GM23338 (cell line): ENCODE measurements around the gene NRIP1. TPM values are rescaled to one million over a fixed set of nuclear protein-coding genes. Genes with fewer than 3 reads are reported as not detected.

Experiments
- ATAC-seq: fragments of 200-7000 bp; cut with Tn5 transposase; 3 replicates; pipeline ENCODE4 v1.9.1; 2020
- DNase-seq: peaks from one replicate; pipeline ENCODE4 v3.0.0-alpha.2; 2015; ENCODE audit warnings: low spot score
- H2AFZ ChIP-seq: fragments of 200-600 bp; sonication (generic); 2 replicates; pipeline ENCODE4 v1.8.0; 2016; ENCODE audit warnings: antibody characterized with exemption, mild to moderate bottlenecking, moderate library complexity
- H3F3A ChIP-seq: fragments of 200-600 bp; sonication (generic); replicated peaks from 2 replicates; pipeline ENCODE4 v1.8.0; 2017; ENCODE audit warnings: antibody characterized with exemption, mixed run types, low read depth
- H3K27ac ChIP-seq: fragments of 200-600 bp; sonication (generic); 2 replicates; pipeline ENCODE4 v1.6.1; 2016; ENCODE audit warnings: low read depth
- H3K27me3 ChIP-seq: fragments of 200-600 bp; sonication (generic); 2 replicates; pipeline ENCODE4 v1.8.0; 2016; ENCODE audit warnings: mild to moderate bottlenecking, mixed run types, moderate library complexity; ENCODE audit not compliant: insufficient read depth
- H3K36me3 ChIP-seq: fragments of 200-600 bp; sonication (generic); 2 replicates; pipeline ENCODE4 v1.8.0; 2016; ENCODE audit warnings: mild to moderate bottlenecking; ENCODE audit not compliant: insufficient read depth
- H3K4me1 ChIP-seq: fragments of 200-600 bp; sonication (generic); 2 replicates; pipeline ENCODE4 v1.8.0; 2016; ENCODE audit warnings: mild to moderate bottlenecking, moderate library complexity; ENCODE audit not compliant: insufficient read depth
- H3K4me2 ChIP-seq: fragments of 200-600 bp; sonication (generic); 2 replicates; pipeline ENCODE4 v1.7.1; 2017; ENCODE audit warnings: mixed run types
- H3K4me3 ChIP-seq: fragments of 200-600 bp; sonication (generic); 2 replicates; pipeline ENCODE4 v1.6.1; 2016; ENCODE audit warnings: mixed run types
- H3K79me2 ChIP-seq: fragments of 200-600 bp; sonication (generic); replicated peaks from 2 replicates; pipeline ENCODE4 v1.8.0; 2017; ENCODE audit warnings: mild to moderate bottlenecking; ENCODE audit not compliant: insufficient read depth
- H3K9me2 ChIP-seq: fragments of 200-600 bp; sonication (generic); 2 replicates; pipeline ENCODE4 v1.8.0; 2017; ENCODE audit not compliant: insufficient read depth
- H4K20me1 ChIP-seq: fragments of 200-600 bp; sonication (generic); replicated peaks from 2 replicates; pipeline ENCODE4 v1.8.0; 2017; ENCODE audit warnings: mild to moderate bottlenecking; ENCODE audit not compliant: insufficient read depth
- H3K27ac Mint-ChIP-seq: 2 replicates; pipeline ENCODE4 v1.8.0; 2020; ENCODE audit warnings: inconsistent platforms, mild to moderate bottlenecking, moderate library complexity, mixed read lengths
- H3K27me3 Mint-ChIP-seq: 3 replicates; pipeline ENCODE4 v1.8.0; 2022; ENCODE audit warnings: low read depth, mild to moderate bottlenecking, moderate library complexity, mixed read lengths, inconsistent platforms; ENCODE audit not compliant: insufficient read depth, poor library complexity
- H3K36me3 Mint-ChIP-seq: 3 replicates; pipeline ENCODE4 v1.8.0; 2021; ENCODE audit warnings: low read depth, mild to moderate bottlenecking, inconsistent platforms, moderate library complexity, mixed read lengths
- H3K4me1 Mint-ChIP-seq: 3 replicates; pipeline ENCODE4 v1.8.0; 2020; ENCODE audit warnings: mild to moderate bottlenecking, inconsistent platforms, mixed read lengths
- H3K4me3 Mint-ChIP-seq: 3 replicates; pipeline ENCODE4 v1.8.0; 2021; ENCODE audit warnings: moderate library complexity, mild to moderate bottlenecking, inconsistent platforms, mixed read lengths
- H3K9me3 Mint-ChIP-seq: 3 replicates; pipeline ENCODE4 v1.8.0; 2020; ENCODE audit warnings: moderate library complexity, mild to moderate bottlenecking, inconsistent platforms, mixed read lengths
- CREB1 ChIP-seq: fragments of 250-450 bp; sonication (Bioruptor Pico); IDR thresholded peaks from 2 replicates; pipeline ENCODE4 v1.5.0; 2020; ENCODE audit warnings: low read depth, mild to moderate bottlenecking, moderate library complexity
- EZH2 ChIP-seq: fragments of 200-600 bp; sonication (generic); IDR thresholded peaks from one replicate; pipeline ENCODE4 v1.8.0; 2017; ENCODE audit warnings: antibody characterized with exemption, mild to moderate bottlenecking, low read depth; ENCODE audit not compliant: unreplicated experiment
- EZH2phosphoT487 ChIP-seq: fragments of 200-600 bp; sonication (generic); IDR thresholded peaks from one replicate; pipeline ENCODE4 v1.8.1; 2018; ENCODE audit warnings: antibody characterized with exemption; ENCODE audit not compliant: unreplicated experiment
- JUNB ChIP-seq: IDR thresholded peaks from one replicate; pipeline ENCODE4 v1.6.1; 2016; ENCODE audit warnings: antibody characterized with exemption; ENCODE audit not compliant: unreplicated experiment
- NANOG ChIP-seq: IDR thresholded peaks from 2 replicates; pipeline ENCODE4 v1.6.1; 2016; ENCODE audit warnings: antibody characterized with exemption, borderline replicate concordance
- POLR2AphosphoS5 ChIP-seq: IDR thresholded peaks from 2 replicates; pipeline ENCODE4 v1.6.1; 2016; ENCODE audit warnings: antibody characterized with exemption, low read depth
- STAT1 ChIP-seq: IDR thresholded peaks from one replicate; pipeline ENCODE4 v1.6.1; 2016; ENCODE audit warnings: antibody characterized with exemption; ENCODE audit not compliant: unreplicated experiment
- ZNF114 ChIP-seq: fragments of 250-450 bp; sonication (Bioruptor Pico); IDR thresholded peaks from 2 replicates; pipeline ENCODE4 v1.5.0; 2020; ENCODE audit warnings: mild to moderate bottlenecking, moderate library complexity
- ZNF331 ChIP-seq: fragments of 250-450 bp; sonication (Bioruptor Pico); IDR thresholded peaks from 2 replicates; pipeline ENCODE4 v1.5.0; 2020; ENCODE audit warnings: low read depth, mild to moderate bottlenecking, moderate library complexity
- polyA plus RNA-seq: library from polyadenylated mRNA; unstranded; fragments of >200 nt; fragmentation: Nextera tagmentation; extraction: Ambion mirVana; gene quantifications from 2 replicates; pipeline ENCODE4 v1.2.1, GENCODE V29; 2016
- total RNA-seq: library from RNA; depleted of rRNA; stranded (reverse); fragments of >200 nt; shearing (Covaris generic); gene quantifications from 2 replicates; pipeline ENCODE4 v1.2.3, GENCODE V29; 2014
- TF ChIP-seq, protein P1 (sequence below): fragments of 250-450 bp; sonication (Bioruptor Pico); IDR thresholded peaks from 2 replicates; pipeline ENCODE4 v1.5.0; 2020; ENCODE audit warnings: mild to moderate bottlenecking, moderate library complexity
- TF ChIP-seq, protein P2 (sequence below), 2 experiments: fragments of 200-600 bp in 1 of 2; sonication (generic) in 1 of 2; conservative IDR thresholded peaks; 2 replicates each; pipeline versions ENCODE4 v1.5.1 to v1.6.1; 2016 to 2017; ENCODE audit warnings: antibody characterized with exemption in 2 of 2, low read depth in 2 of 2, mild to moderate bottlenecking in 2 of 2, moderate library complexity in 1 of 2
- TF ChIP-seq, protein P3 (sequence below): IDR thresholded peaks from 2 replicates; pipeline ENCODE4 v1.6.1; 2016; ENCODE audit warnings: antibody characterized with exemption
- TF ChIP-seq, protein P4 (sequence below): IDR thresholded peaks from one replicate; pipeline ENCODE4 v1.6.1; 2018; ENCODE audit warnings: antibody characterized with exemption; ENCODE audit not compliant: unreplicated experiment

The NRIP1 gene
- total and polyA plus RNA-seq, 2 experiments from 2014 or later, result 3.0 to 9.0 TPM

DNA sequence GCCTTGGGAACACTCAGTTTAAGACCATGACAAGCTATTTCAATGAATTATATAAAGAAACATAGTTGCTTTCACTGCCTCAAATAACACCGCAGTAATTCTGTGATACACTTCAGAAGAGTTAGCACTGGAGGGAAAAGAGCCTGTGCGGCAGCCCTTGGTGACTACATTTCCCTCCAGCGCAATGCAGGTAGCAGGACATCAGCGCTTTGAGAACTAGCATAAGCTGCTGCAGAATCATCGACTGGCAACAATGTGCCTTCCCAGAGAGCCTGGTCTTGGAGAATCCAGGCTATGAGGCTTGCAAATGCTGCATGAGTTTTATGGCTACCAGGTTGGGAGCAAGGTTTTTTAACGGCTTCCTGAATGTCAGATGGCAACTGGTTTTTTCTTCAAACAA, 7.5 kb downstream of the NRIP1 start:
- no peaks in the 10 kb centered on the region for H3F3A ChIP-seq
- H3K27ac Mint-ChIP-seq, result no peak overlapping the region
- no peak for TF ChIP-seq EZH2
- TF ChIP-seq, protein P1, sequence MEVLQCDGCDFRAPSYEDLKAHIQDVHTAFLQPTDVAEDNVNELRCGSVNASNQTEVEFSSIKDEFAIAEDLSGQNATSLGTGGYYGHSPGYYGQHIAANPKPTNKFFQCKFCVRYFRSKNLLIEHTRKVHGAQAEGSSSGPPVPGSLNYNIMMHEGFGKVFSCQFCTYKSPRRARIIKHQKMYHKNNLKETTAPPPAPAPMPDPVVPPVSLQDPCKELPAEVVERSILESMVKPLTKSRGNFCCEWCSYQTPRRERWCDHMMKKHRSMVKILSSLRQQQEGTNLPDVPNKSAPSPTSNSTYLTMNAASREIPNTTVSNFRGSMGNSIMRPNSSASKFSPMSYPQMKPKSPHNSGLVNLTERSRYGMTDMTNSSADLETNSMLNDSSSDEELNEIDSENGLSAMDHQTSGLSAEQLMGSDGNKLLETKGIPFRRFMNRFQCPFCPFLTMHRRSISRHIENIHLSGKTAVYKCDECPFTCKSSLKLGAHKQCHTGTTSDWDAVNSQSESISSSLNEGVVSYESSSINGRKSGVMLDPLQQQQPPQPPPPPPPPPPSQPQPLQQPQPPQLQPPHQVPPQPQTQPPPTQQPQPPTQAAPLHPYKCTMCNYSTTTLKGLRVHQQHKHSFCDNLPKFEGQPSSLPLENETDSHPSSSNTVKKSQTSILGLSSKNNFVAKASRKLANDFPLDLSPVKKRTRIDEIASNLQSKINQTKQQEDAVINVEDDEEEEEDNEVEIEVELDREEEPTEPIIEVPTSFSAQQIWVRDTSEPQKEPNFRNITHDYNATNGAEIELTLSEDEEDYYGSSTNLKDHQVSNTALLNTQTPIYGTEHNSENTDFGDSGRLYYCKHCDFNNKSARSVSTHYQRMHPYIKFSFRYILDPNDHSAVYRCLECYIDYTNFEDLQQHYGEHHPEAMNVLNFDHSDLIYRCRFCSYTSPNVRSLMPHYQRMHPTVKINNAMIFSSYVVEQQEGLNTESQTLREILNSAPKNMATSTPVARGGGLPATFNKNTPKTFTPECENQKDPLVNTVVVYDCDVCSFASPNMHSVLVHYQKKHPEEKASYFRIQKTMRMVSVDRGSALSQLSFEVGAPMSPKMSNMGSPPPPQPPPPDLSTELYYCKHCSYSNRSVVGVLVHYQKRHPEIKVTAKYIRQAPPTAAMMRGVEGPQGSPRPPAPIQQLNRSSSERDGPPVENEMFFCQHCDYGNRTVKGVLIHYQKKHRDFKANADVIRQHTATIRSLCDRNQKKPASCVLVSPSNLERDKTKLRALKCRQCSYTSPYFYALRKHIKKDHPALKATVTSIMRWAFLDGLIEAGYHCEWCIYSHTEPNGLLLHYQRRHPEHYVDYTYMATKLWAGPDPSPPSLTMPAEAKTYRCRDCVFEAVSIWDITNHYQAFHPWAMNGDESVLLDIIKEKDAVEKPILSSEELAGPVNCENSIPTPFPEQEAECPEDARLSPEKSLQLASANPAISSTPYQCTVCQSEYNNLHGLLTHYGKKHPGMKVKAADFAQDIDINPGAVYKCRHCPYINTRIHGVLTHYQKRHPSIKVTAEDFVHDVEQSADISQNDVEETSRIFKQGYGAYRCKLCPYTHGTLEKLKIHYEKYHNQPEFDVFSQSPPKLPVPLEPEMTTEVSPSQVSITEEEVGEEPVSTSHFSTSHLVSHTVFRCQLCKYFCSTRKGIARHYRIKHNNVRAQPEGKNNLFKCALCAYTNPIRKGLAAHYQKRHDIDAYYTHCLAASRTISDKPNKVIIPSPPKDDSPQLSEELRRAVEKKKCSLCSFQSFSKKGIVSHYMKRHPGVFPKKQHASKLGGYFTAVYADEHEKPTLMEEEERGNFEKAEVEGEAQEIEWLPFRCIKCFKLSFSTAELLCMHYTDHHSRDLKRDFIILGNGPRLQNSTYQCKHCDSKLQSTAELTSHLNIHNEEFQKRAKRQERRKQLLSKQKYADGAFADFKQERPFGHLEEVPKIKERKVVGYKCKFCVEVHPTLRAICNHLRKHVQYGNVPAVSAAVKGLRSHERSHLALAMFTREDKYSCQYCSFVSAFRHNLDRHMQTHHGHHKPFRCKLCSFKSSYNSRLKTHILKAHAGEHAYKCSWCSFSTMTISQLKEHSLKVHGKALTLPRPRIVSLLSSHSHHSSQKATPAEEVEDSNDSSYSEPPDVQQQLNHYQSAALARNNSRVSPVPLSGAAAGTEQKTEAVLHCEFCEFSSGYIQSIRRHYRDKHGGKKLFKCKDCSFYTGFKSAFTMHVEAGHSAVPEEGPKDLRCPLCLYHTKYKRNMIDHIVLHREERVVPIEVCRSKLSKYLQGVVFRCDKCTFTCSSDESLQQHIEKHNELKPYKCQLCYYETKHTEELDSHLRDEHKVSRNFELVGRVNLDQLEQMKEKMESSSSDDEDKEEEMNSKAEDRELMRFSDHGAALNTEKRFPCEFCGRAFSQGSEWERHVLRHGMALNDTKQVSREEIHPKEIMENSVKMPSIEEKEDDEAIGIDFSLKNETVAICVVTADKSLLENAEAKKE (CRISPR knock-in tag), result no peak
- TF ChIP-seq, protein P2, sequence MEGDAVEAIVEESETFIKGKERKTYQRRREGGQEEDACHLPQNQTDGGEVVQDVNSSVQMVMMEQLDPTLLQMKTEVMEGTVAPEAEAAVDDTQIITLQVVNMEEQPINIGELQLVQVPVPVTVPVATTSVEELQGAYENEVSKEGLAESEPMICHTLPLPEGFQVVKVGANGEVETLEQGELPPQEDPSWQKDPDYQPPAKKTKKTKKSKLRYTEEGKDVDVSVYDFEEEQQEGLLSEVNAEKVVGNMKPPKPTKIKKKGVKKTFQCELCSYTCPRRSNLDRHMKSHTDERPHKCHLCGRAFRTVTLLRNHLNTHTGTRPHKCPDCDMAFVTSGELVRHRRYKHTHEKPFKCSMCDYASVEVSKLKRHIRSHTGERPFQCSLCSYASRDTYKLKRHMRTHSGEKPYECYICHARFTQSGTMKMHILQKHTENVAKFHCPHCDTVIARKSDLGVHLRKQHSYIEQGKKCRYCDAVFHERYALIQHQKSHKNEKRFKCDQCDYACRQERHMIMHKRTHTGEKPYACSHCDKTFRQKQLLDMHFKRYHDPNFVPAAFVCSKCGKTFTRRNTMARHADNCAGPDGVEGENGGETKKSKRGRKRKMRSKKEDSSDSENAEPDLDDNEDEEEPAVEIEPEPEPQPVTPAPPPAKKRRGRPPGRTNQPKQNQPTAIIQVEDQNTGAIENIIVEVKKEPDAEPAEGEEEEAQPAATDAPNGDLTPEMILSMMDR (conservative IDR thresholded peaks at IDR 0.05; ENCODE audit: low read depth in 2 of 2), result no peak
- TF ChIP-seq CREB1 (CRISPR knock-in tag), result no peak
- no peak for TF ChIP-seq EZH2phosphoT487
- TF ChIP-seq ZNF331 (CRISPR knock-in tag), result no peak
- TF ChIP-seq JUNB, result no peak
- TF ChIP-seq, protein P3, sequence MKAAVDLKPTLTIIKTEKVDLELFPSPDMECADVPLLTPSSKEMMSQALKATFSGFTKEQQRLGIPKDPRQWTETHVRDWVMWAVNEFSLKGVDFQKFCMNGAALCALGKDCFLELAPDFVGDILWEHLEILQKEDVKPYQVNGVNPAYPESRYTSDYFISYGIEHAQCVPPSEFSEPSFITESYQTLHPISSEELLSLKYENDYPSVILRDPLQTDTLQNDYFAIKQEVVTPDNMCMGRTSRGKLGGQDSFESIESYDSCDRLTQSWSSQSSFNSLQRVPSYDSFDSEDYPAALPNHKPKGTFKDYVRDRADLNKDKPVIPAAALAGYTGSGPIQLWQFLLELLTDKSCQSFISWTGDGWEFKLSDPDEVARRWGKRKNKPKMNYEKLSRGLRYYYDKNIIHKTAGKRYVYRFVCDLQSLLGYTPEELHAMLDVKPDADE, result no peak
- TF ChIP-seq POLR2AphosphoS5, result no peak
- TF ChIP-seq, protein P4, sequence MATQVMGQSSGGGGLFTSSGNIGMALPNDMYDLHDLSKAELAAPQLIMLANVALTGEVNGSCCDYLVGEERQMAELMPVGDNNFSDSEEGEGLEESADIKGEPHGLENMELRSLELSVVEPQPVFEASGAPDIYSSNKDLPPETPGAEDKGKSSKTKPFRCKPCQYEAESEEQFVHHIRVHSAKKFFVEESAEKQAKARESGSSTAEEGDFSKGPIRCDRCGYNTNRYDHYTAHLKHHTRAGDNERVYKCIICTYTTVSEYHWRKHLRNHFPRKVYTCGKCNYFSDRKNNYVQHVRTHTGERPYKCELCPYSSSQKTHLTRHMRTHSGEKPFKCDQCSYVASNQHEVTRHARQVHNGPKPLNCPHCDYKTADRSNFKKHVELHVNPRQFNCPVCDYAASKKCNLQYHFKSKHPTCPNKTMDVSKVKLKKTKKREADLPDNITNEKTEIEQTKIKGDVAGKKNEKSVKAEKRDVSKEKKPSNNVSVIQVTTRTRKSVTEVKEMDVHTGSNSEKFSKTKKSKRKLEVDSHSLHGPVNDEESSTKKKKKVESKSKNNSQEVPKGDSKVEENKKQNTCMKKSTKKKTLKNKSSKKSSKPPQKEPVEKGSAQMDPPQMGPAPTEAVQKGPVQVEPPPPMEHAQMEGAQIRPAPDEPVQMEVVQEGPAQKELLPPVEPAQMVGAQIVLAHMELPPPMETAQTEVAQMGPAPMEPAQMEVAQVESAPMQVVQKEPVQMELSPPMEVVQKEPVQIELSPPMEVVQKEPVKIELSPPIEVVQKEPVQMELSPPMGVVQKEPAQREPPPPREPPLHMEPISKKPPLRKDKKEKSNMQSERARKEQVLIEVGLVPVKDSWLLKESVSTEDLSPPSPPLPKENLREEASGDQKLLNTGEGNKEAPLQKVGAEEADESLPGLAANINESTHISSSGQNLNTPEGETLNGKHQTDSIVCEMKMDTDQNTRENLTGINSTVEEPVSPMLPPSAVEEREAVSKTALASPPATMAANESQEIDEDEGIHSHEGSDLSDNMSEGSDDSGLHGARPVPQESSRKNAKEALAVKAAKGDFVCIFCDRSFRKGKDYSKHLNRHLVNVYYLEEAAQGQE, result no peak
- TF ChIP-seq NANOG, result no peak
- TF ChIP-seq STAT1, result no peak
- no peak for TF ChIP-seq ZNF114 (CRISPR knock-in tag)
- DNase-seq, result peak; percentile 47
- H3K9me3 Mint-ChIP-seq, result no peaks in the 10 kb centered on the region
- H3K36me3 Mint-ChIP-seq, result no peaks in the 10 kb centered on the region
- H3K27ac ChIP-seq, result no peak overlapping the region
- no peak overlapping the region for H3K4me3 Mint-ChIP-seq
- H4K20me1 ChIP-seq, result no peaks in the 10 kb centered on the region
- peaks cover 86% of the 10 kb centered on the region for H3K4me1 Mint-ChIP-seq
- peaks cover 1% of the 10 kb centered on the region; the same call in 1 of the 2 replicates for H3K27me3 ChIP-seq
- no peaks in the 10 kb centered on the region for H3K9me2 ChIP-seq
- H2AFZ ChIP-seq, result no peak overlapping the region
- peaks cover 2% of the 10 kb centered on the region for H3K27me3 Mint-ChIP-seq
- H3K36me3 ChIP-seq, result no peaks in the 10 kb centered on the region
- H3K4me2 ChIP-seq, result no peak overlapping the region; the same call in 1 of the 2 replicates
- no peak overlapping the region for H3K4me3 ChIP-seq
- peaks cover 57% of the 10 kb centered on the region for H3K4me1 ChIP-seq
- ATAC-seq, result peak; percentile 84
- H3K79me2 ChIP-seq, result peaks cover 100% of the 10 kb centered on the region
